HCT116 (cell line): Measurements from ENCODE around the gene ELL2. TPM values are rescaled to one million over a fixed set of nuclear protein-coding genes. Genes with fewer than 3 reads are reported as not detected.

Source experiments
- ATAC-seq: fragments of 200-7000 bp; cut with Tn5 transposase; 2 replicates; pipeline ENCODE4 v1.9.1; 2020; ENCODE audit warnings: mild to moderate bottlenecking, moderate library complexity
- BruUV-seq: library from RNA; stranded (reverse); fragments of 400-500 nt; replicated peaks from 2 replicates; lab custom pipeline; 2021; lab: Mats Ljungman, UMichigan
- CTCF ChIA-PET: fragments of 300-600 bp; sonication (Branson Sonifier 250); formaldehyde crosslinking; loops from one replicate; lab custom pipeline; 2021; ENCODE audit warnings: antibody characterized with exemption; lab: Charles Lee
- POLR2A ChIA-PET: fragments of 300-600, 350-600 bp; sonication (Branson Sonifier 250); formaldehyde crosslinking; loops from one replicate; lab custom pipeline; 2021; ENCODE audit warnings: antibody characterized with exemption; lab: Charles Lee
- RAD21 ChIA-PET, 2 experiments: fragments of 300-600 bp; sonication (Branson Sonifier 250); formaldehyde crosslinking; loops; one replicate each; lab custom pipeline; 2023; ENCODE audit warnings: low total read pairs in 2 of 2; ENCODE audit not compliant: uncharacterized antibody in 2 of 2, unreplicated experiment in 2 of 2, low non-redundant PET in 1 of 2; lab: Charles Lee
- DNase-seq: peaks from one replicate; pipeline ENCODE4 v3.0.0-alpha.2; 2010; ENCODE audit warnings: low read depth, low spot score
- H2AFZ ChIP-seq: fragments of 200-600 bp; shearing (Covaris generic), sonication (generic); 2 replicates; pipeline ENCODE4 v1.6.1; 2017; ENCODE audit warnings: low read depth, mixed run types, mixed read lengths, antibody characterized with exemption, low read length; ENCODE audit not compliant: poor library complexity, severe bottlenecking
- H3K27ac ChIP-seq: 2 replicates; pipeline ENCODE4 v1.5.1; 2012; ENCODE audit warnings: low read depth, low read length
- H3K27me3 ChIP-seq: fragments of 200-600 bp; sonication (generic); 2 replicates; pipeline ENCODE4 v1.6.1; 2016; ENCODE audit warnings: mixed run types, low read length, mixed read lengths; ENCODE audit not compliant: insufficient read depth
- H3K36me3 ChIP-seq, 2 experiments: fragments of 200-500 bp in 1 of 2; fragments of 200-600 bp in 1 of 2; sonication (Bioruptor generic) in 1 of 2; sonication (generic) in 1 of 2; 2 replicates each; pipeline versions ENCODE4 v1.5.1 to v1.6.1; 2014 to 2016; ENCODE audit warnings: low read length in 2 of 2, inconsistent platforms in 1 of 2, mixed read lengths in 1 of 2, mixed run types in 1 of 2; ENCODE audit not compliant: insufficient read depth in 2 of 2, control insufficient read depth in 1 of 2
- H3K4me1 ChIP-seq, 2 experiments: fragments of 200-600 bp in 1 of 2; sonication (generic) in 1 of 2; 2 replicates each; pipeline versions ENCODE4 v1.5.1 to v1.6.1; 2012 to 2017; ENCODE audit warnings: low read length in 2 of 2, inconsistent platforms in 1 of 2, mild to moderate bottlenecking in 1 of 2, mixed read lengths in 1 of 2, mixed run types in 1 of 2, moderate library complexity in 1 of 2; ENCODE audit not compliant: insufficient read depth in 2 of 2, control insufficient read depth in 1 of 2
- H3K4me2 ChIP-seq: fragments of 200-600 bp; sonication (generic); 2 replicates; pipeline ENCODE4 v1.6.1; 2017; ENCODE audit warnings: mixed run types, low read length, mixed read lengths
- H3K4me3 ChIP-seq, 2 experiments: fragments of 200-600 bp in 1 of 2; sonication (generic) in 1 of 2; replicated peaks in 1 of 2; 2 replicates each; pipeline ENCODE4 v1.5.1; 2011 to 2016; ENCODE audit warnings: low read length in 2 of 2, control low read depth in 1 of 2, low read depth in 1 of 2, mild to moderate bottlenecking in 1 of 2, mixed read lengths in 1 of 2, mixed run types in 1 of 2
- H3K79me2 ChIP-seq: fragments of 200-600 bp; sonication (generic); 2 replicates; pipeline ENCODE4 v1.6.1; 2017; ENCODE audit warnings: mild to moderate bottlenecking, mixed run types, low read length, moderate library complexity, mixed read lengths; ENCODE audit not compliant: insufficient read depth
- H3K9ac ChIP-seq: fragments of 200-600 bp; sonication (generic); 2 replicates; pipeline ENCODE4 v1.6.1; 2016; ENCODE audit warnings: low read length, mixed read lengths
- H3K9me2 ChIP-seq: fragments of 200-600 bp; sonication (generic), shearing (Covaris generic); 2 replicates; pipeline ENCODE4 v1.6.1; 2017; ENCODE audit warnings: mixed run types, mild to moderate bottlenecking, moderate library complexity; ENCODE audit not compliant: insufficient read depth
- H3K9me3 ChIP-seq, 2 experiments: fragments of 200-500 bp in 1 of 2; fragments of 200-600 bp in 1 of 2; sonication (Bioruptor generic) in 1 of 2; sonication (generic) in 1 of 2; 2 replicates each; pipeline ENCODE4 v1.6.1; 2014 to 2017; ENCODE audit warnings: low read length in 2 of 2, mixed read lengths in 2 of 2, inconsistent platforms in 1 of 2, low read depth in 1 of 2, mild to moderate bottlenecking in 1 of 2, mixed run types in 1 of 2, moderate library complexity in 1 of 2; ENCODE audit not compliant: control insufficient read depth in 1 of 2, insufficient read depth in 1 of 2
- H4K20me1 ChIP-seq: fragments of 200-600 bp; sonication (generic), shearing (Covaris generic); 2 replicates; pipeline ENCODE4 v1.6.1; 2017; ENCODE audit warnings: mixed run types, mild to moderate bottlenecking, moderate library complexity; ENCODE audit not compliant: insufficient read depth
- CBX3 ChIP-seq: IDR thresholded peaks from 2 replicates; pipeline ENCODE4 v1.6.1; 2012; ENCODE audit warnings: low read depth
- EGR1 ChIP-seq: IDR thresholded peaks from 2 replicates; pipeline ENCODE4 v1.6.1; 2012; ENCODE audit warnings: low read depth
- EZH2phosphoT487 ChIP-seq: fragments of 200-600 bp; IDR thresholded peaks from 2 replicates; pipeline ENCODE4 v1.6.1; 2018; ENCODE audit warnings: antibody characterized with exemption, borderline replicate concordance
- FOSL1 ChIP-seq: IDR thresholded peaks from 2 replicates; pipeline ENCODE4 v1.6.1; 2012; ENCODE audit warnings: low read depth
- JUND ChIP-seq: IDR thresholded peaks from 2 replicates; pipeline ENCODE4 v1.6.1; 2012
- MAX ChIP-seq: IDR thresholded peaks from 2 replicates; pipeline ENCODE4 v1.6.1; 2012
- POLR2A ChIP-seq: IDR thresholded peaks from 2 replicates; pipeline ENCODE4 v1.7.0; 2011; ENCODE audit warnings: borderline replicate concordance; ENCODE audit not compliant: insufficient read depth, insufficient read length; ENCODE audit errors: extremely low read depth
- RAD21 ChIP-seq: IDR thresholded peaks from 2 replicates; pipeline ENCODE4 v1.6.1; 2012; ENCODE audit warnings: low read depth, mild to moderate bottlenecking
- SIN3A ChIP-seq: IDR thresholded peaks from 2 replicates; pipeline ENCODE4 v1.6.1; 2012; ENCODE audit warnings: low read depth
- SRF ChIP-seq: IDR thresholded peaks from 2 replicates; pipeline ENCODE4 v1.6.1; 2012; ENCODE audit warnings: low read depth
- TCF7L2 ChIP-seq: IDR thresholded peaks from 2 replicates; pipeline ENCODE4 v1.7.0; 2011; ENCODE audit warnings: borderline replicate concordance, inconsistent platforms; ENCODE audit not compliant: insufficient read depth, insufficient read length; ENCODE audit errors: extremely low read depth
- YY1 ChIP-seq: IDR thresholded peaks from 2 replicates; pipeline ENCODE4 v1.6.1; 2011; ENCODE audit warnings: low read length, low read depth, moderate library complexity, mild to moderate bottlenecking; ENCODE audit not compliant: insufficient replicate concordance; ENCODE audit errors: extremely low read depth
- ZBTB33 ChIP-seq: IDR thresholded peaks from 2 replicates; pipeline ENCODE4 v1.6.1; 2011; ENCODE audit warnings: mild to moderate bottlenecking, low read length, moderate library complexity; ENCODE audit not compliant: insufficient replicate concordance; ENCODE audit errors: extremely low read depth
- ZFX ChIP-seq: fragments of 450-650 bp; IDR thresholded peaks from 2 replicates; pipeline ENCODE4 v1.6.1; 2017
- intact Hi-C: fragments of 100-400 bp; cut with micrococcal nuclease; formaldehyde crosslinking; loops from 2 replicates; pipeline ENCODE4 v1.10.0; 2022
- total RNA-seq: library from RNA; stranded (reverse); gene quantifications from one replicate; pipeline ENCODE4 v1.2.1, GENCODE V29; 2021; ENCODE audit not compliant: unreplicated experiment
- TF ChIP-seq, protein P1 (sequence below), 3 experiments: fragments of 200-600 bp in 1 of 3; sonication (generic) in 1 of 3; IDR thresholded peaks in 2 of 3; conservative IDR thresholded peaks in 1 of 3; 2 replicates each; pipeline ENCODE4 v1.5.1; 2012 to 2017; ENCODE audit warnings: low read depth in 2 of 3, low read length in 2 of 3, antibody characterized with exemption in 1 of 3, borderline replicate concordance in 1 of 3, control low read depth in 1 of 3, mild to moderate bottlenecking in 1 of 3, mixed read lengths in 1 of 3, mixed run types in 1 of 3, moderate library complexity in 1 of 3; ENCODE audit not compliant: insufficient read depth in 1 of 3
- TF ChIP-seq, protein P2 (sequence below): IDR thresholded peaks from 2 replicates; pipeline ENCODE4 v1.6.1; 2012

Gene ELL2
- total RNA-seq, 1 experiment from 2014 or later: 29.8 TPM

DNA sequence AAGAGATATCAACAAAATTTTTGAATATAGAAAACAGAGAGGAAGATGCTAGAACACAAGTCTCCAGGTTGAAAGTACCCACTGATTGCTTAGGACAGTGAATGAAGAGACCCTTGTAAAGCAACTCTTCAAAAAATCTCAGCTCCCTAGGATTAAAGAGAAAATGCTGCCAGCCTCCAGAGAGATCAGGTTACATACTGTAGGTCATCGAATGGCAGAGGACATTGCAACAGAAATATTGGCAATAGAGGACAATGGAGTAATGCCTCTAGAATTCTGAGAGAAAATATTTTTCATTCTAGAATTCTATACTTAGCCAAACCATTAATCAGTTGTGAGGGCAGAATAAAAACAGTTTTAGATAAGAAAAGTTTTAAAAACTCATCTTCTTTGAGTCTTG lies 43.1 kb upstream of the ELL2 start:
- Histone ChIP-seq H4K20me1 (no peaks in the 10 kb centered on the region), H3K4me3 (no peak overlapping the region), H3K27ac (no peak overlapping the region), H3K9me3 (no peaks in the 10 kb centered on the region), H3K36me3 (no peaks in the 10 kb centered on the region), H2AFZ (no peak overlapping the region), H3K9me2 (no peaks in the 10 kb centered on the region), H3K79me2 (no peaks in the 10 kb centered on the region), H3K27me3 (no peaks in the 10 kb centered on the region), H3K4me2 (no peak overlapping the region), H3K9ac (no peak overlapping the region)
- intact Hi-C loops: no loop called here
- CTCF ChIA-PET: no interaction called here
- RAD21 ChIA-PET: no interaction called here
- DNase-seq (no peak), ATAC-seq (no peak)
- no TSS peak for BruUV-seq
- POLR2A ChIA-PET: no interaction called here
- TF ChIP-seq EZH2phosphoT487 (no peak), TCF7L2 (no peak), EGR1 (no peak), ZBTB33 (no peak), CBX3 (no peak), FOSL1 (no peak), JUND (no peak), SIN3A (no peak), POLR2A (no peak), ZFX (no peak), SRF (no peak), MAX (no peak), RAD21 (no peak), YY1 (no peak)
- TF ChIP-seq, protein P1, sequence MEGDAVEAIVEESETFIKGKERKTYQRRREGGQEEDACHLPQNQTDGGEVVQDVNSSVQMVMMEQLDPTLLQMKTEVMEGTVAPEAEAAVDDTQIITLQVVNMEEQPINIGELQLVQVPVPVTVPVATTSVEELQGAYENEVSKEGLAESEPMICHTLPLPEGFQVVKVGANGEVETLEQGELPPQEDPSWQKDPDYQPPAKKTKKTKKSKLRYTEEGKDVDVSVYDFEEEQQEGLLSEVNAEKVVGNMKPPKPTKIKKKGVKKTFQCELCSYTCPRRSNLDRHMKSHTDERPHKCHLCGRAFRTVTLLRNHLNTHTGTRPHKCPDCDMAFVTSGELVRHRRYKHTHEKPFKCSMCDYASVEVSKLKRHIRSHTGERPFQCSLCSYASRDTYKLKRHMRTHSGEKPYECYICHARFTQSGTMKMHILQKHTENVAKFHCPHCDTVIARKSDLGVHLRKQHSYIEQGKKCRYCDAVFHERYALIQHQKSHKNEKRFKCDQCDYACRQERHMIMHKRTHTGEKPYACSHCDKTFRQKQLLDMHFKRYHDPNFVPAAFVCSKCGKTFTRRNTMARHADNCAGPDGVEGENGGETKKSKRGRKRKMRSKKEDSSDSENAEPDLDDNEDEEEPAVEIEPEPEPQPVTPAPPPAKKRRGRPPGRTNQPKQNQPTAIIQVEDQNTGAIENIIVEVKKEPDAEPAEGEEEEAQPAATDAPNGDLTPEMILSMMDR (IDR thresholded peaks at IDR 0.05 in 2 of 3, conservative IDR thresholded peaks at IDR 0.05 in 1 of 3; ENCODE audit: borderline replicate concordance in 1 of 3, insufficient read depth in 1 of 3, low read depth in 2 of 3, low read length in 2 of 3): no peak
- TF ChIP-seq, protein P2, sequence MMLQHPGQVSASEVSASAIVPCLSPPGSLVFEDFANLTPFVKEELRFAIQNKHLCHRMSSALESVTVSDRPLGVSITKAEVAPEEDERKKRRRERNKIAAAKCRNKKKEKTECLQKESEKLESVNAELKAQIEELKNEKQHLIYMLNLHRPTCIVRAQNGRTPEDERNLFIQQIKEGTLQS: no peak
- TF ChIP-seq, all 23 proteins: peak for 0
- H3K4me1 ChIP-seq: no peaks in the 10 kb centered on the region
